Measurements from ENCODE around the gene NXPH3. TPM values are rescaled to one million over a fixed set of nuclear protein-coding genes. Genes with fewer than 3 reads are reported as not detected.

NXPH3 gene
- total and polyA plus RNA-seq, 9 of the 15 experiments (the other 6 are each of a cell fraction or from before 2014, with no cell fraction given) = 0.04 to 0.27 (median 0.07) TPM; not detected in 2

GRCh38 chr17:49566668-49567071 lies 9.0 kb upstream of the NXPH3 start (continued):
- TF ChIP-seq ZNF707 (CRISPR knock-in tag; conservative IDR thresholded peaks at IDR 0.05) (no peak), ZKSCAN8 (CRISPR knock-in tag; IDR thresholded peaks at IDR 0.05) (no peak)

DNA sequence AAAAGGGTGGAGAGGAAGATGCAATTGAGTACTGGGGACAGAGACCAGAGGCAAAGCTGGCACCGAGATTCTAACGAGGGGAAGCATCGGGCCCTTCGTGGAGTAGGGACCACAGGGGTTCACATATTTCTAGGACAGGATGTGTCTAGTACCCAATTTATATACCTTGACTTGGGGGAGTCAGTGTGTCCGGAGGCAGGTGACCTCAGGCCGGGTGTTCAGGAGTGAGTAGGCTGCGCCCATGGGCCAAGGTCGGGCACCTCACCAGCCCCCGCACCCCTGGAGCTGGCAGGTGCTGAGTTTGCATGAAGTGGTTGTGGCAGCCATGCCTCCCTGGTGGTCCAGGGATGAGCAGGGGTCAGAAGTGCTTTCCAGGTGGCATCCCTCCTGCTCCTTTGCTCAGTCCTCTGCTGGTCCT lies 8.6 kb upstream of the NXPH3 start:
- H3K36me3 ChIP-seq (ENCODE audit: control insufficient read depth, insufficient read depth, low read length) = no peaks in the 10 kb centered on the region
- no peaks in the 10 kb centered on the region for H3K9me3 ChIP-seq (replicated peaks; ENCODE audit: control insufficient read depth, insufficient read depth, low read depth, low read length)
- H2AFZ ChIP-seq (ENCODE audit: low read depth, low read length) = no peak overlapping the region
- no peaks in the 10 kb centered on the region for H3K9me1 ChIP-seq (ENCODE audit: control insufficient read depth, insufficient read depth, low read length)
- intact Hi-C loops (cut with micrococcal nuclease) = no loop called here
- H3K4me3 ChIP-seq = no peak overlapping the region
- H3K79me2 ChIP-seq (ENCODE audit: control insufficient read depth, insufficient read depth, low read length) = no peaks in the 10 kb centered on the region
- POLR2A ChIA-PET = interaction anchor here (0.6 to 1.4 kb wide), 3 partner anchors 56 to 147 kb away, joined by 3 to 4 read pairs (median 3); partner anchors contain the start of gene SLC35B1
- DNase-seq (ENCODE audit: extremely low read depth in 1 of 4, low spot score in 3 of 4) = no peak
- peaks cover 6 to 33% of the 10 kb centered on the region in 2 experiments; a peak in 3 of 5 replicates for H3K27me3 ChIP-seq (ENCODE audit: control insufficient read depth in 2 of 2, insufficient read depth in 2 of 2, low read length in 2 of 2)
- TF ChIP-seq YBX1 (IDR thresholded peaks at IDR 0.05) (no peak), ZNF134 (CRISPR knock-in tag; conservative IDR thresholded peaks at IDR 0.05) (no peak), CAMTA2 (CRISPR knock-in tag; conservative IDR thresholded peaks at IDR 0.05) (no peak), ZNF232 (CRISPR knock-in tag; IDR thresholded peaks at IDR 0.05) (no peak), ZKSCAN8 (CRISPR knock-in tag; IDR thresholded peaks at IDR 0.05) (no peak), SAFB (IDR thresholded peaks at IDR 0.05; ENCODE audit: borderline replicate concordance, low read depth, low read length) (no peak), PURB (CRISPR knock-in tag; IDR thresholded peaks at IDR 0.05; ENCODE audit: low read depth) (no peak), ZBTB17 (CRISPR knock-in tag; IDR thresholded peaks at IDR 0.05) (no peak), TRIM24 (IDR thresholded peaks at IDR 0.05) (no peak), PHB (CRISPR knock-in tag; IDR thresholded peaks at IDR 0.05) (no peak), HOMEZ (CRISPR knock-in tag; IDR thresholded peaks at IDR 0.05) (no peak), KAT8 (IDR thresholded peaks at IDR 0.05; ENCODE audit: low read depth) (no peak), FOSL1 (tag; conservative IDR thresholded peaks at IDR 0.05) (no peak)
- TF ChIP-seq, protein P1, sequence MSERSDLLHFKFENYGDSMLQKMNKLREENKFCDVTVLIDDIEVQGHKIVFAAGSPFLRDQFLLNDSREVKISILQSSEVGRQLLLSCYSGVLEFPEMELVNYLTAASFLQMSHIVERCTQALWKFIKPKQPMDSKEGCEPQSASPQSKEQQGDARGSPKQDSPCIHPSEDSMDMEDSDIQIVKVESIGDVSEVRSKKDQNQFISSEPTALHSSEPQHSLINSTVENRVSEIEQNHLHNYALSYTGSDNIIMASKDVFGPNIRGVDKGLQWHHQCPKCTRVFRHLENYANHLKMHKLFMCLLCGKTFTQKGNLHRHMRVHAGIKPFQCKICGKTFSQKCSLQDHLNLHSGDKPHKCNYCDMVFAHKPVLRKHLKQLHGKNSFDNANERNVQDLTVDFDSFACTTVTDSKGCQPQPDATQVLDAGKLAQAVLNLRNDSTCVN (CRISPR knock-in tag; IDR thresholded peaks at IDR 0.05) = no peak
- CTCF ChIA-PET (ENCODE audit: low intra/inter-chr PET ratio) = interaction anchor here (1.2 to 7.7 kb wide), 6 partner anchors 129 to 431 kb away, joined by 5 to 167 read pairs (median 8); no protein-coding TSS in a partner anchor
- no peak overlapping the region for H3K27ac ChIP-seq (ENCODE audit: extremely low read depth, low read depth, low read length)
- peaks cover 10% of the 10 kb centered on the region; the same call in 1 of the 2 replicates for H4K20me1 ChIP-seq (replicated peaks; ENCODE audit: control insufficient read depth, insufficient read depth, low read length)
- no TSS peak for BruUV-seq (replicated peaks)
- H3K4me2 ChIP-seq (ENCODE audit: insufficient read depth, low read length) = no peak overlapping the region
- in situ Hi-C loops (cut with MboI) = loop anchor here (10.0 kb wide), 1 partner anchor 508 kb away; no protein-coding TSS in a partner anchor
- whole genome bisulfite sequencing (ENCODE audit: insufficient coverage, low coverage, missing lambda C conversion rate) = 9% methylated on average over 9 of the region's 9 CpGs
- peaks cover 0 to 24% of the 10 kb centered on the region in 2 experiments; a peak in 4 of 5 replicates for H3K4me1 ChIP-seq (replicated peaks in 1 of 2; ENCODE audit: control insufficient read depth in 2 of 2, insufficient read depth in 2 of 2, low read length in 2 of 2)
- no peak for FAIRE-seq
- no peak overlapping the region for H3K9ac ChIP-seq (ENCODE audit: insufficient read depth in 1 of 2, low read depth in 2 of 2, low read length in 2 of 2)
- no peak for ATAC-seq

Measured in K562 (cell line).